ENCODE measurements around the gene FNTB.

GRCh38 chr14:65079768-65080167 lies 93.1 kb downstream of the FNTB start:
- TF ChIP-seq CTCF (conservative IDR thresholded peaks at IDR 0.05 in 1 of 2, IDR thresholded peaks at IDR 0.05 in 1 of 2; ENCODE audit: extremely low read depth in 1 of 2, insufficient read depth in 1 of 2, low read depth in 1 of 2, low read length in 2 of 2), result no peak
- no peak for TF ChIP-seq EZH2 (IDR thresholded peaks at IDR 0.05; ENCODE audit: borderline replicate concordance, low read length)

All from mammary epithelial cell (primary cell).